Activated CD8-positive, alpha-beta T cell treated with anti-CD3 and anti-CD28 coated beads for 36 hours (primary cell): ENCODE data around the gene BRAF. TPM values are rescaled to one million over a fixed set of nuclear protein-coding genes. Genes with fewer than 3 reads are reported as not detected.

Experiments used
- ATAC-seq: fragments of 200-7000 bp; cut with Tn5 transposase; one replicate; pipeline ENCODE4 v1.10.0; 2021; ENCODE audit warnings: mild to moderate bottlenecking, moderate library complexity
- CTCF ChIA-PET: fragments of 350-600 bp; sonication (Branson Sonifier 250); formaldehyde crosslinking; loops from one replicate; lab custom pipeline; 2021; ENCODE audit warnings: antibody characterized with exemption; lab: Charles Lee
- POLR2A ChIA-PET: fragments of 350-600 bp; sonication (Branson Sonifier 250); formaldehyde crosslinking; loops from one replicate; lab custom pipeline; 2021; ENCODE audit warnings: antibody characterized with exemption; lab: Charles Lee
- DNase-seq: peaks from one replicate; pipeline ENCODE4 v3.0.0-alpha.2; 2020
- H3K27ac Mint-ChIP-seq: one replicate; pipeline ENCODE4 v1.8.0; 2021; ENCODE audit warnings: mild to moderate bottlenecking, mixed read lengths
- H3K27me3 Mint-ChIP-seq: one replicate; pipeline ENCODE4 v1.8.0; 2021; ENCODE audit warnings: mixed read lengths
- H3K36me3 Mint-ChIP-seq: one replicate; pipeline ENCODE4 v1.8.0; 2021; ENCODE audit warnings: low read depth, mixed read lengths
- H3K4me1 Mint-ChIP-seq: one replicate; pipeline ENCODE4 v1.8.0; 2021; ENCODE audit warnings: low read depth, mixed read lengths
- H3K4me3 Mint-ChIP-seq: one replicate; pipeline ENCODE4 v1.8.0; 2021; ENCODE audit warnings: mild to moderate bottlenecking, moderate library complexity, mixed read lengths
- H3K9me3 Mint-ChIP-seq: one replicate; pipeline ENCODE4 v1.8.0; 2021; ENCODE audit warnings: mixed read lengths
- CTCF ChIP-seq: fragments of 200-600 bp; IDR thresholded peaks from one replicate; pipeline ENCODE4 v1.8.0; 2022; ENCODE audit warnings: antibody characterized with exemption, mild to moderate bottlenecking
- intact Hi-C: fragments of 100-400 bp; cut with micrococcal nuclease; formaldehyde crosslinking; loops from one replicate; pipeline ENCODE4 v1.10.0; 2022
- total RNA-seq, 2 experiments: library from RNA; stranded (reverse); gene quantifications; one replicate each; pipeline ENCODE4 v1.2.3, GENCODE V29; 2021

Gene BRAF
- total RNA-seq, 2 experiments from 2014 or later = 30.0 to 30.6 TPM

GRCh38 chr7:140810385-140810784 lies 114.3 kb downstream of the BRAF start:
- H3K4me3 Mint-ChIP-seq = no peak overlapping the region
- no peaks in the 10 kb centered on the region for H3K27me3 Mint-ChIP-seq
- POLR2A ChIA-PET = interaction anchor here (0.6 to 1.0 kb wide), 2 partner anchors 11 to 204 kb away, joined by 3 read pairs; no protein-coding TSS in a partner anchor
- no peaks in the 10 kb centered on the region for H3K9me3 Mint-ChIP-seq
- no peaks in the 10 kb centered on the region for H3K36me3 Mint-ChIP-seq
- H3K27ac Mint-ChIP-seq = no peak overlapping the region
- intact Hi-C loops = loop anchor here (2.0 to 5.0 kb wide), 3 partner anchors 112 to 202 kb away; partner anchors contain the start of gene BRAF
- TF ChIP-seq CTCF = no peak
- CTCF ChIA-PET = interaction anchor here (0.6 to 6.8 kb wide), 36 partner anchors 8 to 723 kb away, joined by 3 to 82 read pairs (median 6); partner anchors contain the start of genes BRAF and MRPS33
- DNase-seq (no peak), ATAC-seq (no peak)
- H3K4me1 Mint-ChIP-seq = peaks cover 5% of the 10 kb centered on the region

DNA sequence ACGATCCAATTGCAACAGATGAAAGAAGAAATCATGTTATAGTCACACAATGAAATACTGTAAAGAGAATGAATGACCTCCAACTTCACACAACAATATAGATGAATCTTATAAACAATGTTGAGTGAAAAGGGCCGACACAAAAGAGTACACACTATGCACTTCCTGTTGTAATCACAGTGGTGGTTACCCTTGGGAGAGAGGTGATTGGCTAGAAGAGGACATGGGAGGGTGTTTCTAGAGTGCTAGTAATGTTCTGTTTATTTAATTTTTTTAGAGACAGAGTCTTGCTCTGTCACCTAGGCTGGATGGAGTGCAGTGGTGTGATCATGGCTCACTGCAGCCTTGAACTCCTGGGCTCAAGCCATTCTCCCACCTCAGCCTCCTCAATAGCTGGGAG lies 145.8 kb downstream of the BRAF start:
- POLR2A ChIA-PET = no interaction called here

GRCh38 chr7:140778568-140778967 lies 146.2 kb downstream of the BRAF start:
- ChIA-PET CTCF (no interaction called here), POLR2A (no interaction called here)
- Mint-ChIP-seq H3K4me1 (no peaks in the 10 kb centered on the region), H3K36me3 (peaks cover 12% of the 10 kb centered on the region), H3K27me3 (no peaks in the 10 kb centered on the region), H3K4me3 (no peak overlapping the region), H3K9me3 (no peaks in the 10 kb centered on the region), H3K27ac (no peak overlapping the region)
- DNase-seq (no peak), ATAC-seq (no peak)
- TF ChIP-seq CTCF = no peak
- intact Hi-C loops = no loop called here

More for the DNA sequence above, 145.8 kb downstream of the BRAF start:
- Mint-ChIP-seq H3K27ac (no peak overlapping the region), H3K4me1 (no peaks in the 10 kb centered on the region), H3K9me3 (no peaks in the 10 kb centered on the region), H3K36me3 (peaks cover 12% of the 10 kb centered on the region), H3K27me3 (no peaks in the 10 kb centered on the region), H3K4me3 (no peak overlapping the region)
- no peak for DNase-seq
- CTCF ChIA-PET = no interaction called here
- ATAC-seq = peak; percentile 49
- no peak for TF ChIP-seq CTCF
- intact Hi-C loops = no loop called here

DNA sequence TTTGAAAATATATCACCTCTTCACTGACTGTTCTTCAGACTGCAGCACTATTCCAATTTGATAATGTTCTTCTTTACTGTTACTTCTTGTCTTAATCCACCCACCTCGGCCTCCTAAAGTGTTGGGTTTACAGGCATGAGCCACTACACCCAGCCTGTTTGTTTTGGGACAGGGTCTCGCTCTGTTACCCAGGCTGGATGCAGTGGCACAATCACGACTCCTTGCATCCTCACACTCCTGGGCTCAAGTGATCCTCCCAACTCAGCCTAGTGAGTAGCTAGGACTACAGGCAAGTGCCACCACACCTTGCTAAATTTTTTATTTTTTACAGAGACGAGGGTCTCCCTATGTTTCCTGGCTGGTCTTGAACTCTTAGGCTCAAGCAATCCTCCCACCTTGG lies 150.4 kb downstream of the BRAF start:
- ChIA-PET CTCF (no interaction called here), POLR2A (no interaction called here)
- intact Hi-C loops = no loop called here
- DNase-seq (no peak), ATAC-seq (no peak)
- peaks cover 17% of the 10 kb centered on the region for H3K36me3 Mint-ChIP-seq
- no peaks in the 10 kb centered on the region for H3K9me3 Mint-ChIP-seq
- no peak for TF ChIP-seq CTCF
- H3K27ac Mint-ChIP-seq = no peak overlapping the region
- no peaks in the 10 kb centered on the region for H3K4me1 Mint-ChIP-seq
- no peaks in the 10 kb centered on the region for H3K27me3 Mint-ChIP-seq
- no peak overlapping the region for H3K4me3 Mint-ChIP-seq

GRCh38 chr7:140773104-140773503 lies 151.6 kb downstream of the BRAF start:
- no peak for DNase-seq
- H3K4me1 Mint-ChIP-seq = no peaks in the 10 kb centered on the region
- ATAC-seq = no peak
- no peak for TF ChIP-seq CTCF
- intact Hi-C loops = no loop called here
- ChIA-PET POLR2A (interaction anchor here (0.6 kb wide), 1 partner anchor 127 kb away, joined by 3 read pairs; no protein-coding TSS in a partner anchor), CTCF (no interaction called here)
- H3K9me3 Mint-ChIP-seq = peaks cover 2% of the 10 kb centered on the region
- no peak overlapping the region for H3K4me3 Mint-ChIP-seq
- H3K27ac Mint-ChIP-seq = no peak overlapping the region
- no peaks in the 10 kb centered on the region for H3K27me3 Mint-ChIP-seq
- peaks cover 21% of the 10 kb centered on the region for H3K36me3 Mint-ChIP-seq
